Activated B cell treated with CpG ODN at 0.5 μM for 24 hours (primary cell): ENCODE results near the gene LMNTD1. TPM values are rescaled to one million over a fixed set of nuclear protein-coding genes. Genes with fewer than 3 reads are reported as not detected.

Experiments used
- ATAC-seq: fragments of 200-7000 bp; cut with Tn5 transposase; one replicate; pipeline ENCODE4 v1.10.0; 2021; ENCODE audit warnings: low read depth, mild to moderate bottlenecking, moderate library complexity
- CTCF ChIA-PET: fragments of 350-600 bp; sonication (Branson Sonifier 250); formaldehyde crosslinking; loops from one replicate; lab custom pipeline; 2021; ENCODE audit warnings: antibody characterized with exemption; lab: Charles Lee
- POLR2A ChIA-PET: fragments of 350-600 bp; sonication (Branson Sonifier 250); formaldehyde crosslinking; loops from one replicate; lab custom pipeline; 2021; ENCODE audit warnings: antibody characterized with exemption; lab: Charles Lee
- DNase-seq: peaks from one replicate; pipeline ENCODE4 v3.0.0; 2022
- H3K27ac Mint-ChIP-seq: one replicate; pipeline ENCODE4 v1.8.0; 2020; ENCODE audit warnings: mixed read lengths
- H3K27me3 Mint-ChIP-seq: one replicate; pipeline ENCODE4 v1.8.0; 2021; ENCODE audit warnings: mixed read lengths
- H3K36me3 Mint-ChIP-seq: one replicate; pipeline ENCODE4 v1.8.0; 2021; ENCODE audit warnings: low read depth, mixed read lengths
- H3K4me1 Mint-ChIP-seq: one replicate; pipeline ENCODE4 v1.8.0; 2021; ENCODE audit warnings: mixed read lengths
- H3K4me3 Mint-ChIP-seq: one replicate; pipeline ENCODE4 v1.8.0; 2020; ENCODE audit warnings: mild to moderate bottlenecking, mixed read lengths
- H3K9me3 Mint-ChIP-seq: one replicate; pipeline ENCODE4 v1.8.0; 2020; ENCODE audit warnings: mixed read lengths
- intact Hi-C: fragments of 100-400 bp; cut with micrococcal nuclease; formaldehyde crosslinking; loops from one replicate; pipeline ENCODE4 v1.15.1; 2024
- total RNA-seq: library from RNA; stranded (reverse); gene quantifications from 2 replicates; pipeline ENCODE4 v1.2.3, GENCODE V29; 2022
- TF ChIP-seq, protein P1 (sequence below): fragments of 200-600 bp; IDR thresholded peaks from one replicate; pipeline ENCODE4 v1.8.0; 2022; ENCODE audit warnings: antibody characterized with exemption, mild to moderate bottlenecking

LMNTD1 gene
- total RNA-seq, 1 donor from 2014 or later: not detected

DNA sequence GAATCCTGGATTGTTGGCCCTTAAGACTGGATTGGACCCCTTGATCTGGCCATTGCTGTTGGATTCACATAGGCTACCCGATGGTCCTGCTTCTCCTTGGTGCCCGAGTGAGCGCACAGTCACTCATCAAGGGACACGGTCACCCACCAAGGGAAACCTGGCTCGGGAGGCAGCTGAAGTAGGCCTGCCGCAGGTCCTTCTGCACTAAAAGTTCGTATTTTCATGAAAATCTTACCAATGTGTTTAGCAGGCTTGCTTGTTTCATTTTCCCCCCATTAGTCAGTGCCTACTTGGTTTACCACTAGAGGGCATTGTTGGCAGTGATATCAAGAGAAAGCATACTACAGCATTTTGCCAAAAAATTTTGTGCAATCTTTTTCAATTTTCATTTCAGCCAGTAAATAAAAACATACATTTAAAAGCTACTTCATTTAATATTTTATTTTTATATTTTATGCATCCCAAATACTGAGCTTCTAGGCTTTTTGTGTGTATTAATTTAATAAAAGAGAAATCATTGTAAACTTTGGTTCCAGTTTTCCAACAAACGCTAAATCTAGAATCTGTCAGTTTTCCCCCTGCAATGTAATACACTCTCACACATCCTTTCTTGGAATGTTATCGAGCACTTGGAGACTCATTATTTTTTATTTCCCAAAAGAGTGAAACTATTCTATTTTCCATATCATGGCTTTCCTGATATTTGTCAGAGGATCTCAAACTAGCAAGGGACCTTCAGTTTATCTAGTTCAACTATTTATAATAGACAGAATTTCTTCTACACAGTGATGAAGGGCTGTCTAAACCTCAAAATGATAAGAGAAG, 116.7 kb downstream of the LMNTD1 start:
- H3K36me3 Mint-ChIP-seq: no peaks in the 10 kb centered on the region
- no peak overlapping the region for H3K27ac Mint-ChIP-seq
- POLR2A ChIA-PET: no interaction called here

DNA sequence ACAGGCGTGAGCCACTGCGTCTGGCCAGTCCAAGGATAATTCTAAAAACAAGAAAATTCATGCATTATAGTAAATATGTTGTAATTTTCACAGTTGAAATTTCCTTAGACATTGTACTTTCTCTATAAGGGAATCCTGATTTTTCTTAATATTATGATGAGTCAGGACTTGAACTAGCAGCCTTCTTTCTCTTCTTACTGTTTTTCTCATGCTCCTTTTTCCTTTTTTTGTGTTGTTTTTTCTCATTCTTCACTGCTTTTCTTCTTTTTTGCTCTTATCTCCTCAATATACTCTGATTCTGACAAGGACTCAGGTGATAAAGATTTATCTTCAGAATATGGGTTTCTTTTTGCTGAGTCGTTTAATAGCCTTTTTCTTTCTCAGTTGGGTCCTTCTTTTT, 117.7 kb downstream of the LMNTD1 start:
- H3K27me3 Mint-ChIP-seq: no peaks in the 10 kb centered on the region
- intact Hi-C loops: loop anchor here (5.0 to 10.0 kb wide), 2 partner anchors 1177 to 1449 kb away; no protein-coding TSS in a partner anchor

More for the DNA sequence above, 116.7 kb downstream of the LMNTD1 start:
- peaks cover 4% of the 10 kb centered on the region for H3K4me1 Mint-ChIP-seq
- no peak overlapping the region for H3K4me3 Mint-ChIP-seq
- DNase-seq (no peak), ATAC-seq (no peak)
- CTCF ChIA-PET: interaction anchor here (0.7 to 4.3 kb wide), 15 partner anchors 19 to 1265 kb away, joined by 3 to 25 read pairs (median 4); no protein-coding TSS in a partner anchor
- H3K27me3 Mint-ChIP-seq: no peaks in the 10 kb centered on the region
- intact Hi-C loops: loop anchor here (1.0 to 10.0 kb wide), 9 partner anchors 122 to 1448 kb away; no protein-coding TSS in a partner anchor
- TF ChIP-seq, protein P1, sequence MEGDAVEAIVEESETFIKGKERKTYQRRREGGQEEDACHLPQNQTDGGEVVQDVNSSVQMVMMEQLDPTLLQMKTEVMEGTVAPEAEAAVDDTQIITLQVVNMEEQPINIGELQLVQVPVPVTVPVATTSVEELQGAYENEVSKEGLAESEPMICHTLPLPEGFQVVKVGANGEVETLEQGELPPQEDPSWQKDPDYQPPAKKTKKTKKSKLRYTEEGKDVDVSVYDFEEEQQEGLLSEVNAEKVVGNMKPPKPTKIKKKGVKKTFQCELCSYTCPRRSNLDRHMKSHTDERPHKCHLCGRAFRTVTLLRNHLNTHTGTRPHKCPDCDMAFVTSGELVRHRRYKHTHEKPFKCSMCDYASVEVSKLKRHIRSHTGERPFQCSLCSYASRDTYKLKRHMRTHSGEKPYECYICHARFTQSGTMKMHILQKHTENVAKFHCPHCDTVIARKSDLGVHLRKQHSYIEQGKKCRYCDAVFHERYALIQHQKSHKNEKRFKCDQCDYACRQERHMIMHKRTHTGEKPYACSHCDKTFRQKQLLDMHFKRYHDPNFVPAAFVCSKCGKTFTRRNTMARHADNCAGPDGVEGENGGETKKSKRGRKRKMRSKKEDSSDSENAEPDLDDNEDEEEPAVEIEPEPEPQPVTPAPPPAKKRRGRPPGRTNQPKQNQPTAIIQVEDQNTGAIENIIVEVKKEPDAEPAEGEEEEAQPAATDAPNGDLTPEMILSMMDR: peak; percentile 64
- H3K9me3 Mint-ChIP-seq: no peaks in the 10 kb centered on the region

DNA sequence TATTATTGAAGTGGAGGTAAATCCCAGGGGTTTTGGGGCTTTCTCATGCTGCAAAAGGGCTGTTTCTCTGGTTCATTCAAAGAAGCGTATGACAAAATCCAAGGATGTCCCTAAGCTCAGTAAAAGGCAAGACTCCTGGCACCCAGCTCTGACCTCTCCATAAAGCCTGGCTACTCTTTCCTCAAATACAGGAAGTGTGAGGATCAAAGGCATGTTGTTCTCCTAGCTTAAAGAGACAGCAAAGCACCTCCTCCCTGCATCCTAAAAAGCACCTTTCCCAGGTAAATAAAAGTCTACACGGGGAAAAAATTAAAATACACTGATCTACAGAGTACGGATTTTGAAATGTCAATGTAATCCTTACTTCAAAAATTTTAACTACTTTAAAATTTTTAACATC, 118.6 kb downstream of the LMNTD1 start:
- Mint-ChIP-seq H3K27ac (no peak overlapping the region), H3K36me3 (no peaks in the 10 kb centered on the region), H3K4me1 (peaks cover 4% of the 10 kb centered on the region), H3K27me3 (no peaks in the 10 kb centered on the region), H3K4me3 (no peak overlapping the region), H3K9me3 (no peaks in the 10 kb centered on the region)
- TF ChIP-seq, protein P1: no peak
- no peak for ATAC-seq
- ChIA-PET POLR2A (no interaction called here), CTCF (interaction anchor here (1.7 to 4.3 kb wide), 2 partner anchors 594 to 1267 kb away, joined by 7 to 25 read pairs; no protein-coding TSS in a partner anchor)
- intact Hi-C loops: loop anchor here (10.0 kb wide), 1 partner anchor 1450 kb away; no protein-coding TSS in a partner anchor
- DNase-seq: no peak

More for the DNA sequence above, 117.7 kb downstream of the LMNTD1 start:
- H3K9me3 Mint-ChIP-seq: no peaks in the 10 kb centered on the region
- TF ChIP-seq, protein P1: no peak
- H3K4me3 Mint-ChIP-seq: no peak overlapping the region
- ChIA-PET POLR2A (no interaction called here), CTCF (interaction anchor here (1.1 to 4.3 kb wide), 8 partner anchors 18 to 1266 kb away, joined by 3 to 25 read pairs (median 5); no protein-coding TSS in a partner anchor)
- peaks cover 4% of the 10 kb centered on the region for H3K4me1 Mint-ChIP-seq
- ATAC-seq (no peak), DNase-seq (no peak)
- H3K27ac Mint-ChIP-seq: no peak overlapping the region
- no peaks in the 10 kb centered on the region for H3K36me3 Mint-ChIP-seq

DNA sequence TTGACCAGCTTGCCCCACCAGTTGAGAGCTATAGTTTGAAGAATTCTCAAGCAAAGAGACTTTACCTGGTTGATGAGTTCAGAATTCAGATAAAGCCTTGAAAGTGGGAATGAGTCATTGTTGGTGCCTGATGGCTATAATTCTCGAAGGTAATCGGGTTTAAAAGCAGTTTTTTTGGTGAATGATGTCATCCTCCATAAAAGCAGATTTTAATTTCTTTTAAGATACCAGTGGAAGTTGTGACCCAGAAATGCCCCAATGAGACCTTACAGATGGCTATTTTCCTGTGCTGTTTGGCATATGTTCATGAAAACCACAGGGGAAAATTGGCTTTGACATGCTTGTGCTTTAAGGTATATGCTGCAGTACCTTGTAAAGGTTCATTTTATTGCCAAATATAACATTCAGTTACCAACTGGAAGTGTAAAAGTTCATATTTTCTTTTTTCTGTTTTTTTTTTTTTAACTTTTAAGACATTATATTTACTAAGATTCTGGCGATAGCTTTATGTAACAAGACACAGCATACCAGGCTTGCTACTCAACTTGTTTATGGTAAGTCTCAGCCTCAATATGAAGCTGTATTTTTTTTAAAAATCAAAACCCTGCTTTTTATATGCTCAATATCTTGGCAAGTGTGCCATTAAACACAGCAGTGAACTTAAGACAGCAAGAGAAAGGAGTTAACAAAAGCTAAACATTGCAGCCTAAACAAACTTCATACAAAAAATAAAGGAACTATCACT, 119.3 kb downstream of the LMNTD1 start:
- TF ChIP-seq, protein P1: no peak
- H3K4me1 Mint-ChIP-seq: peaks cover 4% of the 10 kb centered on the region
- H3K9me3 Mint-ChIP-seq: no peaks in the 10 kb centered on the region
- H3K36me3 Mint-ChIP-seq: no peaks in the 10 kb centered on the region
- H3K27ac Mint-ChIP-seq: no peak overlapping the region
- intact Hi-C loops: loop anchor here (10.0 kb wide), 1 partner anchor 1451 kb away; no protein-coding TSS in a partner anchor
- ATAC-seq (no peak), DNase-seq (no peak)
- POLR2A ChIA-PET: no interaction called here
- no peak overlapping the region for H3K4me3 Mint-ChIP-seq
- H3K27me3 Mint-ChIP-seq: no peaks in the 10 kb centered on the region
- CTCF ChIA-PET: interaction anchor here (4.3 kb wide), 1 partner anchor 594 kb away, joined by 25 read pairs; no protein-coding TSS in a partner anchor
